Thoracic aorta (tissue), 2 donors: ENCODE data around the gene ACCS. TPM values are rescaled to one million over a fixed set of nuclear protein-coding genes. Genes with fewer than 3 reads are reported as not detected.
A peak's percentile ranks its signal among the peaks of the same experiment; 100 is the strongest.

ENCODE experiments used
- ATAC-seq: fragments of 150-250 bp; one replicate; pipeline ENCODE4 v1.8.0; 2017; ENCODE audit warnings: low read depth; ENCODE audit not compliant: insufficient number of reproducible peaks, low FRiP score
- DNase-seq: peaks from one replicate; pipeline ENCODE4 v3.0.0-alpha.2; 2020; ENCODE audit warnings: low spot score
- H3K27ac ChIP-seq, 2 donors: fragments of 200-600 bp; sonication (generic); 1 replicate in 1 of 2; 2 replicates in 1 of 2; pipeline ENCODE4 v1.5.1; 2016; ENCODE audit warnings: mild to moderate bottlenecking in 2 of 2, moderate library complexity in 2 of 2
- H3K27me3 ChIP-seq: fragments of 200-600 bp; sonication (generic); replicated peaks from 2 replicates; pipeline ENCODE4 v1.6.0; 2016; ENCODE audit warnings: mild to moderate bottlenecking; ENCODE audit not compliant: insufficient read depth
- H3K36me3 ChIP-seq: fragments of 200-600 bp; sonication (generic); one replicate; pipeline ENCODE4 v1.5.1; 2016
- H3K4me1 ChIP-seq, 2 donors: fragments of 200-600 bp; sonication (generic); 1 replicate in 1 of 2; 2 replicates in 1 of 2; pipeline versions ENCODE4 v1.5.1 to v1.6.0; 2016; ENCODE audit warnings: low read depth in 2 of 2, mild to moderate bottlenecking in 1 of 2; ENCODE audit not compliant: control insufficient read depth in 1 of 2
- H3K4me3 ChIP-seq: fragments of 200-600 bp; sonication (generic); 2 replicates; pipeline ENCODE4 v1.5.1; 2016; ENCODE audit warnings: mild to moderate bottlenecking
- H3K9me3 ChIP-seq: fragments of 200-600 bp; sonication (generic); 2 replicates; pipeline ENCODE4 v1.5.1; 2016
- total RNA-seq, 2 donors: library from RNA; depleted of rRNA; stranded (reverse); fragments of >200 nt; gene quantifications; one replicate each; pipeline versions ENCODE4 v1.1.0 to v1.2.3, GENCODE V29; 2016
- TF ChIP-seq, protein P1 (sequence below): fragments of 200-600 bp; sonication (generic); IDR thresholded peaks from one replicate; pipeline ENCODE4 v1.5.1; 2019; ENCODE audit warnings: antibody characterized with exemption

ACCS gene
- total RNA-seq, 2 donors from 2014 or later = 32.3 to 32.6 TPM

DNA sequence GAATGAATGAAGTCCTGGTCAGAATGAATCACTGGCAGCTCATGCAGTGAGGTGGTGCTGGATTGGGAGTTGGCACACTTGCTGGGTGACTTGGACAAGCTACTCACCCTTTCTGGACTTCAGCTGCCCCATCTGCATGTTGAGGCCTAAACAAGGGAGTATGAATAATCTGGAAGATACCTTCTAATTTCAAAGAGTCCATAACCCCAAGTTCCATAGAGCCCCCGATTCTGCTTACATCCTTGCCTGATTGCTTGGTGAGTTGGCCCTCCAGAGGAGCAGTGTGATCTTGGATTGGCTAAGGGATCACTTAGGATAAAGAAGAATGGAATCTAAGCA is 36.6 kb upstream of the ACCS start:
- TF ChIP-seq, protein P1, sequence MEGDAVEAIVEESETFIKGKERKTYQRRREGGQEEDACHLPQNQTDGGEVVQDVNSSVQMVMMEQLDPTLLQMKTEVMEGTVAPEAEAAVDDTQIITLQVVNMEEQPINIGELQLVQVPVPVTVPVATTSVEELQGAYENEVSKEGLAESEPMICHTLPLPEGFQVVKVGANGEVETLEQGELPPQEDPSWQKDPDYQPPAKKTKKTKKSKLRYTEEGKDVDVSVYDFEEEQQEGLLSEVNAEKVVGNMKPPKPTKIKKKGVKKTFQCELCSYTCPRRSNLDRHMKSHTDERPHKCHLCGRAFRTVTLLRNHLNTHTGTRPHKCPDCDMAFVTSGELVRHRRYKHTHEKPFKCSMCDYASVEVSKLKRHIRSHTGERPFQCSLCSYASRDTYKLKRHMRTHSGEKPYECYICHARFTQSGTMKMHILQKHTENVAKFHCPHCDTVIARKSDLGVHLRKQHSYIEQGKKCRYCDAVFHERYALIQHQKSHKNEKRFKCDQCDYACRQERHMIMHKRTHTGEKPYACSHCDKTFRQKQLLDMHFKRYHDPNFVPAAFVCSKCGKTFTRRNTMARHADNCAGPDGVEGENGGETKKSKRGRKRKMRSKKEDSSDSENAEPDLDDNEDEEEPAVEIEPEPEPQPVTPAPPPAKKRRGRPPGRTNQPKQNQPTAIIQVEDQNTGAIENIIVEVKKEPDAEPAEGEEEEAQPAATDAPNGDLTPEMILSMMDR = no peak
- DNase-seq = no peak
- Histone ChIP-seq H3K9me3 (peaks cover 9% of the 10 kb centered on the region), H3K27ac (peak overlapping the region; percentile 40 to 52), H3K4me1 (peaks cover 30 to 49% of the 10 kb centered on the region in 2 donors), H3K36me3 (no peaks in the 10 kb centered on the region), H3K4me3 (no peak overlapping the region), H3K27me3 (no peaks in the 10 kb centered on the region)
- ATAC-seq = no peak

- ATAC-seq = peak; percentile 64
- DNase-seq = no peak
- Histone ChIP-seq H3K4me3 (peak overlapping the region; percentile 5), H3K36me3 (no peaks in the 10 kb centered on the region), H3K4me1 (peaks cover 30 to 49% of the 10 kb centered on the region in 2 donors), H3K9me3 (peaks cover 9% of the 10 kb centered on the region), H3K27me3 (no peaks in the 10 kb centered on the region), H3K27ac (peak overlapping the region; percentile 89 to 93)
- TF ChIP-seq, protein P1 = no peak
These were observed 35.8 kb upstream of the ACCS start for GRCh38 chr11:44029977-44030911.

DNA sequence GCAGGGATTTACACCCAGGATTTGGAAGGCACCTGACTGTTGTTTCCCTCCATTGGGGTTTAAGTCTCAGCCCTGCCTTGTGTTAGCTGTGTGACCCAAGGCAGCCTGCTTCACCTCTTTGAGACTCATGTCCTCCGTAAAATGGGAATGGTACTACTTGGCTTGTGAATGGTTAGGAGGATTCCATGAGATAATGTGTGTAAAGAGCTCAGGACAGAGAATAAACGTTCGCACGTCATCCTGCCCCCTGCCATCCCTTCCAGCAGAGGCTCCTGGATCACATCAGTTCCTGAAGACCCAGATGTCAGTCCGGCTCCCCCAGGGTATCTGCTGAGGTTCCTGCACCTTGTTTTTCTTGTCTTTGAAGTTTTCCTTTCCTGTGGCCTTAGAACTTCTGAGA is 35.1 kb upstream of the ACCS start:
- DNase-seq (no peak), ATAC-seq (no peak)
- no peak overlapping the region for H3K4me3 ChIP-seq
- TF ChIP-seq, protein P1 = no peak
- no peaks in the 10 kb centered on the region for H3K27me3 ChIP-seq
- peak overlapping the region; percentile 89 to 93 for H3K27ac ChIP-seq
- H3K4me1 ChIP-seq = peaks cover 30 to 49% of the 10 kb centered on the region in 2 donors
- H3K36me3 ChIP-seq = no peaks in the 10 kb centered on the region
- peaks cover 3% of the 10 kb centered on the region for H3K9me3 ChIP-seq

DNA sequence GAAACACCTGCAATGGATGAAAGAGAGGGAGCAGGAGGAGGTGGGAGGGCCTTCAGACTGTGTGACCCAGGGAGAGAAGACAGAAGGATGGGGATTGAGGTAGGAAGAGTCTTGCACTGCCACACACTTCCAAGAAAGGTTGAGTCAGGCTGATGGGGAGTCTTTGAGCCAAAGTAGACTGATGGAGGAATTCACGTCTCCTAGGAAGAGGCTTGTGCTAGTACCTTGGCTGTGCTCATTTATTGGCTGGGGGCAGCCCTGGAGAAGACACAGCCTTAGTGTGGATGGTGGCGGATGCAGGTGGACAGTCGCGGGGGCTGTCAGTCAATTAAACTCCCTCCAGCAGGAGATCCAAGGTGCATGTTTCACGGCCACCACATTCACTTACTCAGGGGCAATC is 34.5 kb upstream of the ACCS start:
- Histone ChIP-seq H3K27me3 (no peaks in the 10 kb centered on the region), H3K4me3 (no peak overlapping the region), H3K4me1 (peaks cover 30 to 54% of the 10 kb centered on the region in 2 donors), H3K27ac (peak overlapping the region; percentile 89 to 93), H3K9me3 (no peaks in the 10 kb centered on the region), H3K36me3 (no peaks in the 10 kb centered on the region)
- DNase-seq (no peak), ATAC-seq (no peak)
- TF ChIP-seq, protein P1 = no peak

DNA sequence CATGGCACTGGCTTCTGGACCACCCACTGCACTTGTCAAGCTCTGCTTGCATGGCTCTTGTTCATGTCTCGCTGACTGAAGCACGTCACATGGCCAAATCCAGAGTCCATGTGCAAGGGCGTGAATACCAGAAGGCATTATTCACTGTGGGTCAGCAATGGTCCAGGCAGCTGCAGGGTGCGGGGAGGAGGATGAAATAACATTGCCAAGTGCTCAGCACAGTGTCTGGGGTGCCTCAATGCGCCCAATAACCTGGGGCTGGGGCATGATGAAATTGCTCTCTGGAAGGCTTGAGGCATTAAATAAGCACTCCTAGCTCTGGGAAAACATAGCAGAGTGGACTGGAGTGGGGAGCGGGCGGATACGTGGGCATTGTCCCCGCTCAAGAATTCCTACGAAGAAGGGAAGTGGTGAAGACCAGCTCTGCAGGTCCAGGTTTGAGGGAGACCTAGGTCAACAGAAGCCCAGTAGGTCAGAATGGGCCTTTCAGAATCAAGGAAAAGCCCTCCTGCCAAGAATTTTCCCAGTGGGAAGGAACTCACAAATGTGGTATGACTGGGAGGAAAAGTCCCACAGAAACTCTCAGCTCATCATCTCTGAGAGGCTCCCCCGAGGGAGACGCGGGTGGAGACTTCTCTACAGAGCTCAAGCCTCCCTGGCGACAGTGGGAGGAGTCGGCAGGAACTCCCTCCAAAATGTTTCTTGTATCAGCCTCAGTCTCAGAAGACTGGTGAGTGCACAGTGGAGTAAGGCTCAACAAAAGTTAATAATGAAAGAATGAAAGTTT is 33.6 kb upstream of the ACCS start:
- Histone ChIP-seq H3K27me3 (no peaks in the 10 kb centered on the region), H3K4me3 (peak overlapping the region; percentile 5), H3K4me1 (peaks cover 30 to 61% of the 10 kb centered on the region in 2 donors), H3K9me3 (no peaks in the 10 kb centered on the region), H3K36me3 (no peaks in the 10 kb centered on the region), H3K27ac (peak overlapping the region; percentile 89 to 93)
- TF ChIP-seq, protein P1 = no peak
- DNase-seq (peak; percentile 70), ATAC-seq (peak; percentile 44)
